H9 (cell line): ENCODE data around the gene CHD6. TPM values are rescaled to one million over a fixed set of nuclear protein-coding genes. Genes with fewer than 3 reads are reported as not detected.
A peak's percentile ranks its signal among the peaks of the same experiment; 100 is the strongest.

Experiments used
- DNase-seq: peaks from one replicate; pipeline ENCODE4 v3.0.0-alpha.2; 2017
- H2AFZ ChIP-seq: one replicate; pipeline ENCODE4 v1.6.1; 2013; ENCODE audit warnings: mild to moderate bottlenecking, low read length, control low read depth, moderate library complexity
- H2AK5ac ChIP-seq: 2 replicates; pipeline ENCODE4 v1.6.1; 2013; ENCODE audit warnings: low read length, control low read depth, mixed read lengths; ENCODE audit not compliant: insufficient read length
- H2BK120ac ChIP-seq: one replicate; pipeline ENCODE4 v1.6.1; 2013; ENCODE audit warnings: low read depth, mild to moderate bottlenecking, low read length, control low read depth, inconsistent platforms; ENCODE audit not compliant: poor library complexity, severe bottlenecking
- H2BK12ac ChIP-seq: 2 replicates; pipeline ENCODE4 v1.6.1; 2013; ENCODE audit warnings: low read length, control low read depth, mixed read lengths, low read depth; ENCODE audit not compliant: insufficient read length
- H2BK15ac ChIP-seq: 2 replicates; pipeline ENCODE4 v1.6.1; 2013; ENCODE audit warnings: low read depth, low read length, control low read depth
- H2BK20ac ChIP-seq: one replicate; pipeline ENCODE4 v1.6.1; 2013; ENCODE audit warnings: low read depth, mild to moderate bottlenecking, low read length, control low read depth, inconsistent platforms; ENCODE audit not compliant: poor library complexity, severe bottlenecking
- H2BK5ac ChIP-seq: 2 replicates; pipeline ENCODE4 v1.6.1; 2013; ENCODE audit warnings: low read length, control low read depth, mixed read lengths; ENCODE audit not compliant: insufficient read length
- H3K14ac ChIP-seq: 2 replicates; pipeline ENCODE4 v1.6.1; 2013; ENCODE audit warnings: low read length, control low read depth; ENCODE audit not compliant: insufficient read depth
- H3K18ac ChIP-seq: 2 replicates; pipeline ENCODE4 v1.6.1; 2013; ENCODE audit warnings: low read depth, mild to moderate bottlenecking, mixed read lengths, low read length, control low read depth; ENCODE audit not compliant: insufficient read length
- H3K23ac ChIP-seq: 2 replicates; pipeline ENCODE4 v1.6.1; 2013; ENCODE audit warnings: low read length, control low read depth, mixed read lengths, low read depth; ENCODE audit not compliant: insufficient read length
- H3K23me2 ChIP-seq: 2 replicates; pipeline ENCODE4 v1.6.1; 2013; ENCODE audit warnings: low read depth, mild to moderate bottlenecking, mixed read lengths, low read length, control low read depth; ENCODE audit not compliant: insufficient read length, poor library complexity, severe bottlenecking
- H3K27ac ChIP-seq: 2 replicates; pipeline ENCODE4 v1.5.1; 2013; ENCODE audit warnings: low read length, control low read depth, mixed read lengths, low read depth; ENCODE audit not compliant: insufficient read length
- H3K27me3 ChIP-seq: 2 replicates; pipeline ENCODE4 v1.6.1; 2013; ENCODE audit warnings: low read length, control low read depth, inconsistent platforms; ENCODE audit not compliant: insufficient read depth
- H3K4ac ChIP-seq: 2 replicates; pipeline ENCODE4 v1.6.1; 2013; ENCODE audit warnings: low read depth, mild to moderate bottlenecking, control low read depth, inconsistent platforms, low read length, moderate library complexity
- H3K4me1 ChIP-seq: 2 replicates; pipeline ENCODE4 v1.6.1; 2013; ENCODE audit warnings: low read length, control low read depth, inconsistent platforms; ENCODE audit not compliant: insufficient read depth
- H3K4me2 ChIP-seq: 2 replicates; pipeline ENCODE4 v1.6.1; 2013; ENCODE audit warnings: low read length, control low read depth, mixed read lengths; ENCODE audit not compliant: insufficient read length, insufficient read depth
- H3K56ac ChIP-seq: 2 replicates; pipeline ENCODE4 v1.6.1; 2013; ENCODE audit warnings: low read depth, mild to moderate bottlenecking, mixed read lengths, low read length, control low read depth; ENCODE audit not compliant: insufficient read length
- H3K79me1 ChIP-seq: 2 replicates; pipeline ENCODE4 v1.6.1; 2013; ENCODE audit warnings: low read depth, mild to moderate bottlenecking, moderate library complexity, low read length, control low read depth, inconsistent platforms; ENCODE audit not compliant: insufficient read depth, poor library complexity, severe bottlenecking
- H3K79me2 ChIP-seq: 2 replicates; pipeline ENCODE4 v1.6.1; 2013; ENCODE audit warnings: low read length, control low read depth, inconsistent platforms; ENCODE audit not compliant: insufficient read depth
- H3K9ac ChIP-seq: 2 replicates; pipeline ENCODE4 v1.6.1; 2013; ENCODE audit warnings: low read length, control low read depth, mixed read lengths; ENCODE audit not compliant: insufficient read length; ENCODE audit errors: extremely low read depth
- H3K9me3 ChIP-seq: one replicate; pipeline ENCODE4 v1.6.1; 2013; ENCODE audit warnings: low read depth, low read length, inconsistent platforms; ENCODE audit not compliant: control insufficient read depth
- H3T11ph ChIP-seq: one replicate; pipeline ENCODE4 v1.6.1; 2013; ENCODE audit warnings: mild to moderate bottlenecking, low read length, control low read depth, inconsistent platforms
- H4K20me1 ChIP-seq: one replicate; pipeline ENCODE4 v1.6.1; 2013; ENCODE audit not compliant: control insufficient read depth, insufficient read length, insufficient read depth
- H4K5ac ChIP-seq: 2 replicates; pipeline ENCODE4 v1.6.1; 2013; ENCODE audit warnings: low read depth, mild to moderate bottlenecking, mixed read lengths, low read length, control low read depth; ENCODE audit not compliant: insufficient read length
- H4K8ac ChIP-seq: replicated peaks from 2 replicates; pipeline ENCODE4 v1.6.1; 2013; ENCODE audit warnings: low read length, control low read depth, mixed read lengths, low read depth; ENCODE audit not compliant: insufficient read length
- H4K91ac ChIP-seq: 2 replicates; pipeline ENCODE4 v1.6.1; 2013; ENCODE audit warnings: low read depth, mild to moderate bottlenecking, moderate library complexity, mixed read lengths, low read length, control low read depth; ENCODE audit not compliant: insufficient read length
- H3K27ac Mint-ChIP-seq, 3 experiments: 2 replicates in 2 of 3; 3 replicates in 1 of 3; pipeline ENCODE4 v1.8.0; 2020 to 2021; ENCODE audit warnings: mixed read lengths in 3 of 3, mild to moderate bottlenecking in 1 of 3, moderate library complexity in 1 of 3
- H3K27me3 Mint-ChIP-seq: 2 replicates; pipeline ENCODE4 v1.8.0; 2021; ENCODE audit warnings: low read depth, mild to moderate bottlenecking, moderate library complexity, mixed read lengths
- H3K36me3 Mint-ChIP-seq, 3 experiments: 2 replicates in 2 of 3; 3 replicates in 1 of 3; pipeline ENCODE4 v1.8.0; 2020 to 2021; ENCODE audit warnings: low read depth in 3 of 3, mixed read lengths in 3 of 3; ENCODE audit not compliant: insufficient read depth in 1 of 3
- H3K4me1 Mint-ChIP-seq, 2 experiments: 2 replicates each; pipeline ENCODE4 v1.8.0; 2020; ENCODE audit warnings: mixed read lengths in 2 of 2
- H3K4me3 Mint-ChIP-seq, 2 experiments: 2 replicates in 1 of 2; 3 replicates in 1 of 2; pipeline ENCODE4 v1.8.0; 2020 to 2021; ENCODE audit warnings: mild to moderate bottlenecking in 2 of 2, mixed read lengths in 2 of 2, moderate library complexity in 1 of 2
- H3K9me3 Mint-ChIP-seq, 2 experiments: 2 replicates in 1 of 2; 3 replicates in 1 of 2; pipeline ENCODE4 v1.8.0; 2020; ENCODE audit warnings: mild to moderate bottlenecking in 2 of 2, mixed read lengths in 2 of 2, moderate library complexity in 1 of 2
- WGBS: extraction: QIAGEN DNeasy Blood & Tissue Kit; methylation state at CpG from one replicate; pipeline ENCODE4 v1.1.7; 2013; ENCODE audit warnings: missing lambda C conversion rate, low lambda C conversion rate, mixed read lengths; ENCODE audit not compliant: insufficient read length; ENCODE audit errors: extremely low coverage; 5-methylcytosine and 5-hydroxymethylcytosine counted together
- total RNA-seq: library from RNA; stranded (reverse); gene quantifications from 2 replicates; pipeline ENCODE4 v1.2.1, GENCODE V29; 2021
- TF ChIP-seq, protein P1 (sequence below): fragments of 200-600 bp; sonication (generic); conservative IDR thresholded peaks from 3 replicates; pipeline ENCODE4 v1.8.0; 2021; ENCODE audit warnings: antibody characterized with exemption, mild to moderate bottlenecking

The CHD6 gene
- total RNA-seq, 1 experiment from 2014 or later: 51.5 TPM

DNA sequence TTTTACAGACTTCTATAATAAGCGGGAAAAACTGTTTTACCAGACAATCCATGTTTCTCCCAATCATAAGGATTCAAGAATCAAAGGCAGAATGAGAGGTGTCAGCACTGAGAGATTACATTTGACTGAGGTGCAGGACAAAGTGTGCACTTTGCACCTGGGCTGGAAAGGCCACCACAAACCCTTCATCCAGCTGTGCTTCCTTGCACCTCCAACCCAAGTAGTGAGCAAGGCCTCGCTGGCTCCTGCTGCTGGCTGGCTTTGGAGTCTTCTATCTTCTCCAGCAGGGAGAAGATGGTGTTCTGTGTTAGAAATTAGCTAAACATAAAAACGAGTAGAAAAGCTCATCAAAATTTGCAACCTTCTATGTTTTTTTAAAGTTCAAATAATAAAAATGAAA, 77.7 kb downstream of the CHD6 start:
- H3K23ac ChIP-seq: no peak overlapping the region
- no CpG with 5 or more reads among the region's 3 CpGs for WGBS
- H2BK20ac ChIP-seq: no peak overlapping the region
- H3K14ac ChIP-seq: no peak overlapping the region
- H3K4ac ChIP-seq: no peak overlapping the region
- H2BK5ac ChIP-seq: no peak overlapping the region
- no peak overlapping the region for H3K56ac ChIP-seq
- H2AK5ac ChIP-seq: no peak overlapping the region
- peaks cover 6% of the 10 kb centered on the region for H3K9me3 ChIP-seq
- Mint-ChIP-seq H3K27ac (no peak overlapping the region), H3K4me3 (no peak overlapping the region), H3K9me3 (peaks cover 14 to 15% of the 10 kb centered on the region in 2 experiments), H3K36me3 (peaks cover 23 to 31% (median 27%) of the 10 kb centered on the region in 3 experiments), H3K27me3 (no peaks in the 10 kb centered on the region), H3K4me1 (peaks cover 0 to 2% of the 10 kb centered on the region in 2 experiments; a peak in 1 of 4 replicates)
- no peak overlapping the region for H2AFZ ChIP-seq
- no peak overlapping the region for H3K4me2 ChIP-seq
- no peak overlapping the region for H3K9ac ChIP-seq
- no peak overlapping the region for H3K27ac ChIP-seq
- H3K4me1 ChIP-seq: no peaks in the 10 kb centered on the region
- no peak overlapping the region for H2BK15ac ChIP-seq
- TF ChIP-seq, protein P1, sequence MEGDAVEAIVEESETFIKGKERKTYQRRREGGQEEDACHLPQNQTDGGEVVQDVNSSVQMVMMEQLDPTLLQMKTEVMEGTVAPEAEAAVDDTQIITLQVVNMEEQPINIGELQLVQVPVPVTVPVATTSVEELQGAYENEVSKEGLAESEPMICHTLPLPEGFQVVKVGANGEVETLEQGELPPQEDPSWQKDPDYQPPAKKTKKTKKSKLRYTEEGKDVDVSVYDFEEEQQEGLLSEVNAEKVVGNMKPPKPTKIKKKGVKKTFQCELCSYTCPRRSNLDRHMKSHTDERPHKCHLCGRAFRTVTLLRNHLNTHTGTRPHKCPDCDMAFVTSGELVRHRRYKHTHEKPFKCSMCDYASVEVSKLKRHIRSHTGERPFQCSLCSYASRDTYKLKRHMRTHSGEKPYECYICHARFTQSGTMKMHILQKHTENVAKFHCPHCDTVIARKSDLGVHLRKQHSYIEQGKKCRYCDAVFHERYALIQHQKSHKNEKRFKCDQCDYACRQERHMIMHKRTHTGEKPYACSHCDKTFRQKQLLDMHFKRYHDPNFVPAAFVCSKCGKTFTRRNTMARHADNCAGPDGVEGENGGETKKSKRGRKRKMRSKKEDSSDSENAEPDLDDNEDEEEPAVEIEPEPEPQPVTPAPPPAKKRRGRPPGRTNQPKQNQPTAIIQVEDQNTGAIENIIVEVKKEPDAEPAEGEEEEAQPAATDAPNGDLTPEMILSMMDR: peak; percentile 25; the same call in 1 of the 3 replicates
- H3K27me3 ChIP-seq: no peaks in the 10 kb centered on the region
- no peaks in the 10 kb centered on the region for H3K23me2 ChIP-seq
- no peak overlapping the region for H4K5ac ChIP-seq
- no peak for DNase-seq
- H3K79me1 ChIP-seq: peaks cover 4% of the 10 kb centered on the region
- no peak overlapping the region for H3K18ac ChIP-seq
- H2BK120ac ChIP-seq: no peak overlapping the region
- no peak overlapping the region for H4K8ac ChIP-seq
- no peaks in the 10 kb centered on the region for H4K20me1 ChIP-seq
- no peak overlapping the region for H2BK12ac ChIP-seq
- H4K91ac ChIP-seq: no peak overlapping the region
- no peaks in the 10 kb centered on the region; the same call in 1 of the 2 replicates for H3K79me2 ChIP-seq
- H3T11ph ChIP-seq: no peak overlapping the region
